GM19452 (cell line): ENCODE data around the gene COL3A1.

ENCODE experiments used
- ATAC-seq: cut with Tn5 transposase; IDR thresholded peaks from one replicate; pipeline ENCODE4 v1.9.1; 2021; ENCODE audit not compliant: unreplicated experiment

COL3A1 gene

DNA sequence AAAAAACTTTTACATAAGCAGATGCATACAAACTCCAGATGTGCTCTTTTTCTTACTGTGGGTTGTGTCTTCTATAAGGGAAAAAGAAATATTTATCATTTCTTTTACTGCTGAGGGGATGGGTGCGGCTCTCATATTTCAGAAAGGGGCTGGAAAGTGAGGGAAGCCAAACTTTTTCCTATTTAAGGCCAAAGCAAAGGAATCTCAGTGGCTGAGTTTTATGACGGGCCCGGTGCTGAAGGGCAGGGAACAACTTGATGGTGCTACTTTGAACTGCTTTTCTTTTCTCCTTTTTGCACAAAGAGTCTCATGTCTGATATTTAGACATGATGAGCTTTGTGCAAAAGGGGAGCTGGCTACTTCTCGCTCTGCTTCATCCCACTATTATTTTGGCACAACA lies at the start of gene COL3A1:
Gene COL3A1 (plus strand): TSS at position 210 of the 400 bp plus-strand sequence. CDS start 117 bp downstream, at position 327.
- no peak for ATAC-seq

DNA sequence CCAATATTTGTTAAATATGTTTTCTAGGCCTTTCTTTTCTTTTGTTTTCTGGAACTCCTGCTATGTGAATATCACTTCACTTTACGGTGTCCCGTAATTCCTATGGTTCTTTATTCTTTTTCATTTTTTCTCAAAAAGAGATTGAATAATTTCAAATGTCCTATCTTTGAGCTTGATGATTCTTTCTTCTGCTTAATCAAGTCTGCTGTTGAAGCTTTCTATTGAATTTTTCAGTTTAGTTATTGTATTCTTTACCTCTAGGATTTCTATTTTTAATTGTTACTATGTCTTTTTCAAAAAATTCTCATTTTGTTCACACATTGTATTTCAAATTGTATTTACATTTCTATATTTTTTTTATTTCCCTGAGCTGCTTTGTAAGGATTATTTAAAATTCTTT lies 45.5 kb upstream of the COL3A1 start:
- no peak for ATAC-seq

DNA sequence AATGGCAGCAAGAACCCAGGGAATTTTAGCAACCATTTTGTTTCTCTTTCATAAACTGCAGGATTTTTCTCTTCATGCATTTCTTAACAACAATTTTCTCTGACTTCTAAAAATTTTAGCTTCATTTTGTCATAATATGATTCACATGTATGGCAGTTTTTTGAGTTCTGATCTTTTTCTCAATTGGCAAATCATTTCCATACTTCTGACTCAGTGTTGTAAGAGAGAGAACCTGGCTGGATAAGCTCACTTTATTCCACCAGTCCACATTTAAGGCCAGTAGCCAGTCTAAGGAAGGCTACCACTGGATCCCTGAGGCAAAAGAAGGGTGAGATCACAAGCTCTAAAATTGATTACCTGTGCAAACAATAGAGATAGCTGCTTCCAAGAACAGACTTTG lies 42.8 kb upstream of the COL3A1 start:
- ATAC-seq, result no peak

DNA sequence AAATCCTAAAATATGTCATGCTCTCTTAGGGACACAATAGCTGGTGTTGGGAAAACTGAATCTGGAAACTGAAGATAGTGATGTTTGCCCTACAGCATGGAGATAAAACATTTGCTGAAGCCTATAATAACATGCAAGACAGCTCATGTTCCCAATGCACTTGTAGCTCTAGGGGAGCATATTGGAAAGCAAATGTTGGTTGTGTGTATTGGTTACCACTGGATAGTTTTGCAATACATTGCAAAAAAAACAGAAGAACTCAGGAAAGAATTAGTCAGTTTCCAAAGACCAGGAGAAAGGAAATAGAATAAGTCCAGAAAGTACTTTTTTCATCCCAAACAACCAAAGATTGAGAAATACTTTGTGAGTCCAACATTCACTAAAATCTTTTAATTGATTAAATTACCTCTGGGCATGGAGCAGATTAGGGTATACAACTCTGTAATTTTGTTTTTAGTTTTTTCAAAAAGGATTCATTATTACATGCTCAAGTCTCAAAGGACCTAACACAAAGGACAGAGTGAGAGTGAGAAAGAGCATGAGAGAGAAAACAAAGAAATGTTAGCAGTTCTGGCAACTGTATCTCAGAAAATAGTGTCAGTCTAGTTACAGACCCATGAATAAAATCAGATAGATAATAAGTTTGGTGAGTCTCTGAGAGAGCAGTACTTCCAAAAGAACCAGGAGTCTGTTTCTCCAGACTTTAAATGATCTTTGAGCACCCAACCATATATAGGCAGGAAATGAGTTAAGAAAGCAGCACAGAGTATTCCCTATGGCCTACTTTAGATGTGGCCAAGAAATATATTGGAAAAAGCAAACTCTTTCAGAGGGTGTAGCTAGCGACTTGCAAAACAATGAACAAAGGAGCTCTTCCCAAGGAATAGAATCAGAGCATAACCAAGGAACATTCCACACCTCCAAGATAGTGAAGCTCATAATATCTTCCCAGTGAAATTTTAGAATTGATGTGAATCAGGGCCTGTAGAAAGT lies 36.6 kb upstream of the COL3A1 start:
- ATAC-seq, result no peak

DNA sequence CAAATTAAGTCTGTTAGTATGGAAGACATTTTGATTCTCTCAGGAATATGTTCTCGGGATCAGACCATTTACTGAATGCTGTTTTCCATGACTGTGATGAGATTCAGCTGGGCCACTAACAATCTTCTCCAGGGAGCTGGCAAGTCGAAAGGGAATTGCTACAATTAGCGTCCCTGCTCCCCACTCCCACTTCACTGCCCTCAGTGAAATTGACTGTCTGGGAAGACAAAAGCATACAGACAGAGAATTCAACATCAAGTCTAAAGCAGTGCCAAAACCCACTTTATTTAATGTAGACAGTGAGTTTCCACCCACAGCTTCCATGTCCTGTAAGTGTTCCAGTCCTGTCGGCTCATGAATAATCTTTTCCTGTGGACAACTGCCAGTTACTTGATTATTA lies 34.0 kb upstream of the COL3A1 start:
- ATAC-seq, result no peak

DNA sequence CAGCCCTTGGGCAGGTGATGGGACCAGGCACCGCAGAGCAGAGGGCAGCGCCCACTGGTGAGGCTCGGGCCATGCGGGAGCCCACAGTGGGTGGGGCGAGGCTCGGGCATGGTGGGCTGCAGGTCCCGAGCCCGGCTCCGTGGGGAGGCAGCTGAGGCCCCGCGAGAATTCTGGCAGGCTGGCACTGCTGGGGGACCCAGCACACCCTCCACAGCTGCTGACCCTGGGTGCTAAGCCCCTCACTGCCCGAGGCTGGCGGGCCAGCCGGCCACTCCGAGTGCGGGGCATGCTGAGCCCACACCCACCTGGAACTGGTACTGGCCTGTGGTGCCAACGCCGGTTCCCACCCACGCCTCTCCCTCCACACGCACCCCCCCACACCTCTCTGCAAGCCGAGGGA lies 29.7 kb upstream of the COL3A1 start:
- ATAC-seq, result no peak

DNA sequence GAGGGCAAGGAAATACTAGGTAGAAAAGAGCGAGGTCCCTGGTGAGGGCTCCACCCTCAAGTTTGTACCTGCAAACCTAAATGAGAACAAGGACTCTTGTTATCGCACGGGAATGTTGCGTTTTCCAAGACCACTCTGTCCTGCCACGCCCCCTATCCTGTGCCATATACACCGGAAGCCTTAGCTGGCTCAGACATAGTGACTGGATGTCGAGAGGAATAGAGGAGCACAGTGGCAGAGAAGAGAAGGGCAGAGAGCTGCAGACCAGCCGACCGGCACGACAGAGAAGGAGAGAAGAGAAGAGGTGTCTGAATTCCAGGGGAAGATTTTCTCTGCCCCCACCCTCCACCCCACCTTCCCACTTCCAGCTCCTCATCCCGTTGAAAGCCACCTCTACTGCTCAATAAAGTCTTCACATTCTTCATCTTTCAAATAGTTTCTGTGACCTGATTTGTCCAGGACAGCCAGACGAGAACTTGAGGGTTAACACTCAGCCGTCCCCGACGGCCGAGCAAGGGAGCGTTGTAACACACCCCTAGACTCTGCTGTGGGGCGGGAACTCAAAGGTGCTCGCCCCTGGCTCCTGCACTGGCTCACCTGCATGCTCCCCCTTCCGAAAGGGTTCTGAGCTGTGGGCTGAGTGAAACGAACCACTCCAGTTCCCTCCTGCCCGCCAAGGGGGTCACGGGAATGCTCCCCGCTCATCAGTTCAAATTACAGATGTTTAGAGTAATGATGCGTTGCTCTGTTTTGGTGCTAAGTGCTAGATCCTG lies 24.9 kb upstream of the COL3A1 start:
- ATAC-seq, result no peak

DNA sequence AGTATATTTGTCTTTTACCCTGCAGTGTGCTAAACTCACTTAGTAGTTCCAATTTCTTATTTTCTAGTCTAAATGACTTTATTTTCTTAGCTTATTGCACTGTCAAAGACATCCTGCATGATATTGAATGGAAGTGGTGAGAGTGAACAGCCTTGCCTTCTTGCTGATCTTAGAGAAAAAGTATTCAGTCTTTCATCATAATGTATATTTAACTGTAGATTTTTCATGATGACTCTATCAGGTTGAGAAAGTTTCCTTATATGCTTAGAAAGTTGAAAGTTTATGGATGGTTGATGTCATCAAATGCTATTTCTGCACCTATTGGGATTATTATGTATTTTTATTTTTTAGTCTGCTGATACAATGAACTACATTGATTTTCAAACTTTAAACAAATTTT lies 21.3 kb upstream of the COL3A1 start:
- ATAC-seq, result no peak

DNA sequence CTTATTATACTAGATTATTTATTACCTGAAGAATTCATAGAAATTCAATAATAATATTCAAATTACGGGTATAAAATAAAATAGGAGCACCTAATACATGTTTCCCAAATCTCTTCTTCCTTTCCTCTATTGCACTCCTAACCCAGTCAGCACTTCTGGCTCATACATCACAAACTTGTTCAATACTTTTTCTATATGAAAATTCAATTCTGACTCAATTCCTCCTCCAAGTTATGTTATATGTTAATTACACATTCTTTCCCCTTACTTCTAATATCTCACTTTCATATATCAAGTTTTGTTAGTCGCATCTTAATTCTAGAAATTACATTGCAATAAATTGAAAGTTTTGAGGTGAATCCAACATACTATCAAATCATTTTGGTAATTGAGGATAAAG lies 17.9 kb upstream of the COL3A1 start:
- ATAC-seq, result no peak

DNA sequence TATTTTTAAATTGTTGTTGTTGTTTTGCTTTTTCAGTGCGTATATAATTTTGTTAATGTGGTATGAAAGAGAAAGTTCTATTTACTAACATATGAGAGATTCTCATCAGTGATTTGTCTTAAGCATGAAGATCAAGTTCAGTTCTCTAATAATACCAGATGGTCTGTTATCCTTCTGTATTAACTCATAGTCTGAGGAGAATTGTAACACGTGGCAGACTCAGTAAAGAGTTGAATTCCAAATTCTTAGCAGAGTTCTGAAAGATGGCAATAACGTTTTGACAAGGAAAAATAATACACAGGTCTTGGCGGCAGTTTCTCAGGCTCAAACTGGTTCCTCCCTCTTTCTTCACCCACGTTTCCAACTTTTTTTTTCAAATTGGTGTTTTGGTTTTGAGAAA lies 17.2 kb upstream of the COL3A1 start:
- ATAC-seq, result no peak

DNA sequence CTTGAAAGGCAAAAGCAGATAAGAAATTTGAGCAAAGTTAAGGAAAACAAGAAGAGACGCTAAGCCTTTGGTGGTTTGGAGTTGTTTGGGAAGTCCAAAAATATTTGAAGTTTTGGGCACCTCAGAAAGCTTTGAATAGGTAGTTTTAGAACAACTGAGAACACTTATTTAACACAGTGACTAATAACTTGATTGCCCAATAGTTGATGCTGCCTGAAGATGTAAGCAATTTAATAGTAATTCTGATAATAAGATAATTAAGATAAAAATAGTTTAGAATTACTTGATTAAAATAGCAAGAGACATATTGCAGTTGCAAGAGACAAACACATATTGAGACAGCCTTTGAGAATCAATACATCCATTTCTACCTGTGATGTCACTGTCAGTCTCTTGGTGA lies 16.5 kb upstream of the COL3A1 start:
- ATAC-seq, result no peak

DNA sequence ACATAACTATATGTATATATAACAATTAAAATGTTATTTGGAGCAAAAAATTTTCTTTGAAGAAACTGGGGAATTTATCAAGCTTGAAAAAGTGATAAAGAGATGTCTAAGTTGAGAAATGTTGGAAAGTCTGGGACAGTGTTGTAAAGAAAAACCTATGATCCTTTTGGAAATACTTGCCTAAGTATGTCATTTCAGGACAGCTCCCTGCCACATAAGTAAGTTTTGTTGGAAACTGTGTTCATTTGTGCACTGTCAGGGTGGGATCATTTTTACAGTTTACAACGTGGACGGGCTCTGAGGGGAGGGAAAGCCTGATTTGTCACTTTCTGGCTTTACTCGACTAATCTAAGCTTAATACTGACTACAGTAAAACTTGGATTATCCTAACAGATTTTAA lies 10.4 kb upstream of the COL3A1 start:
- ATAC-seq, result no peak

DNA sequence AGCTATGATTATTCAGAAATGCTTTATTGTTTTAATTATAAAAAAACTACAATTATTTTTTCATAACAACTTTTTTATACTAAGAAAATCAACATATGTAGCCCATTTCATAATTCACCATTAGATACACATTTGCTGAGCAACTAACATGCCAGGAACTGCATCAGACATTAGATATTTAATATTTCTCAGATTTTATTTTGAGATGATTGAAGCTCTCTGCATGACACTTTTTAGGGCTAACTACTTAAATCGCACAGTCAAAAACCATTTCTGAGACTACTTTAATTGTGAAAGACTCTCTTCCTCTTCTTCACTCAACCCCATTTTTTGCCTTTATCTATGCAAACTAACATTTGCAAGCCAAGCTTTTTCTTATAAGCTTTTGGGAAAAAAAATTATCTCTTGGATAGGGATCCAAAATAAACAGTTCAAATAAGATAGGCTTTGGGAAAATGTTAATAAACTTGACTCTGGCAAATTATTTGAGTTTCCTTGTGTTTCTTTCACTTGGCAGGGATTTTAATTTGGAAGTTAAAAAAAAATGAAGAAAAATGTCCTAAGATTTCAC lies 9.1 kb upstream of the COL3A1 start:
- ATAC-seq, result no peak

DNA sequence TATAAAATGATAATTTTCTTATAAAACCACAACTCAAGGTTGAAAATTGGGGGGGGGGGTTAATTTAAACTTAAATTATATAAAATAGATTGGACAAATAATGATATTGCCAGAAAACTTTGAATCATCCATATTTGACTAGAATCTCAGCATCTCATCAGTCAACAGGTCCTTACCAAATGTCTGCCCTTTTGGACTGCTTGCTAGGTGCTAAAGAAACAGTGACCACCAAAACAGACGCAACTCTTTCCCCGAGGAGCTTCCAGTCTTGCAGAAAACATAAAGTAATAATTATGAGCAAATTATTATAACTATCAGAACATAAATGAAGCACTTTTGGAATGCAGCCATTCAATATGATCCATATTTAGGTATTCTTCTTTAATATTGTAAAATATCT lies 8.6 kb upstream of the COL3A1 start:
- ATAC-seq, result no peak

DNA sequence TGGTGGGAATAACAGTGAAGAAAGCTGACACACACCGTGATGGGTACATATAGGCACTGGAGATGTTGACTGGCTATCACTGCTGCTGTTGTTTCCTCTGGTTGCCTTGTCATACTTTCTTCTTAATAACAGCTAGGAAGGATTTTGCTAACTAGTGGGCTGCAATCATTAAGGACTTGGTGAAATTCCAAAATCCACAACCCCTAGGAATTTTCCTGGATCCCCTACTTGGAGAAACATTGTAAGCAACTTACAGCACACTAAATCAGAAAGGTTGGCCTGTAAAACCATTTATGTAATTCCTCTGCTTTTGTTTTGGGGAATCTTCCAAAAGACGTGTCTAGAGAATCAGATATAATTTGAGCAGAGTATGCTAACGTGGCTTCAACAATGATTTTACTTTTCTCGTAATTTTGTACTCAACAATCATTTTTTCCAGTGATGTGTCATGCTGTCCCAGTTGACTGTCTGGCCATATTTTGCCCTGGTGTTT lies 8.0 kb upstream of the COL3A1 start:
- ATAC-seq, result no peak

DNA sequence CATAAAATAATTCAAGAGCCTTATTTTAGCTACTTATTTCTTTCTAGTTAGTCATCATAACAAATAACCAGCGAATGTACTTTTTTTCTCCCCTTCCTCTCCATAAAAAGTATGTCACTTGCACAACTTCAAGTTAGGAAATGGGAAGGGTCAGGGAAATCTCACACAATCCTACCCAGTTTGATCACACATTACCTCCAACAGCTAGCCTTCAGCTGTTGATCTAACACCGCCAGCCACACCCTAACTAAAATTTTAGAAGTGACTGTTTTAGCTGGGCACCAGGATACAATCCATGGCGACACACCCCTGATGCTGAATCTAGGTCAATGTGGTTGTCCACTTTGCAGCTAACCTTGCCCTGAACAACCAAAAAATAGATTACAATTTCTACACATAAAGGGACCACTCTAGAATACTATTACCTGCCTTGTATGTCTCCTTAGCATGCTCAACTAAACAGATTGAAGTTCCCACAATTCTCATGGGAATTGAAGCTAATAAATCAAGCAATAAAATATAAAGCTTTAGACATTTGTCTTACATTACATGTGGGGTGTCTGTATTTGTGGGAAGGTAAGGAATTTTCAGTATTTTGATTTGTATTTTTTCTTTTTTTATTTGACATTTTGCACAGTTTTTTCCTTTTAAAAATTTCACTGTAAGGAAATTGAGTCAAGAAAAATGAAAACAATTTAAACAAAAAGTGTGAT lies 7.3 kb upstream of the COL3A1 start:
- ATAC-seq, result no peak

DNA sequence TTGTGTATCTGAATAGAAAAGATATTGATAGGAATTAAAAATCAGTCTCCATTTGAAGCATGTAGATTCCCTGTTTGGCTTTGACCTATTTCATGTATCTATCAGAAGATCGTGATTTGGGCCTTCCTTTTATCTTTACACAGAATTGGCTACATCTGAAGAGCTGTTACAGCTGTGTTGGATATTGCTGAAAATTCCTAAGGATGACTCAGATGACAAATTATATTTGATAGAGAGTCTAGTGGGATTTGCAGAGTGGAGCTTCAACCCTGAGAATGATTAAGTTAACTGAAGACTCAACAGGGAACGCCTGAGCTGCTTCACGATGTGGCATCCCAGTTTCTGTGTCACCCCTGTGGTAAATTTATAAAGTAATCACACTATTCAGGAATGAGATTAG lies 4.9 kb upstream of the COL3A1 start:
- ATAC-seq, result no peak

DNA sequence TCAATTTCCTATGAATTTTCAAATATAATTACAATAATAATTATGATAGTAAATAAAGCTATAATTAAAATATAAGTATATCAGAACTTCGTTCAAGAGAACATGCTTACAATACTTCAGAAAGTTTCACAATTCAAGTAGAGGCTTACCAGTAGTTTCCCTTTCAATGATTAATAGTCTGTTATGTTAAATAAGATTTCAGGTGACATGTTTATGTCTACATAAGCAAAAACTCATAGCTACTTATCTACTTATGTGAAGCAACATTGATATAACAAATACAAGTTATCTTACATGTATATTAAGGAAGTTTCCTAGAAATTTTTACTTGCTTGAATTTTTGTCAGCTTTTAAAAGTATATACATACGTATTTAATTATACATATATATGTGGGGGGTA lies 4.5 kb upstream of the COL3A1 start:
- ATAC-seq, result no peak

DNA sequence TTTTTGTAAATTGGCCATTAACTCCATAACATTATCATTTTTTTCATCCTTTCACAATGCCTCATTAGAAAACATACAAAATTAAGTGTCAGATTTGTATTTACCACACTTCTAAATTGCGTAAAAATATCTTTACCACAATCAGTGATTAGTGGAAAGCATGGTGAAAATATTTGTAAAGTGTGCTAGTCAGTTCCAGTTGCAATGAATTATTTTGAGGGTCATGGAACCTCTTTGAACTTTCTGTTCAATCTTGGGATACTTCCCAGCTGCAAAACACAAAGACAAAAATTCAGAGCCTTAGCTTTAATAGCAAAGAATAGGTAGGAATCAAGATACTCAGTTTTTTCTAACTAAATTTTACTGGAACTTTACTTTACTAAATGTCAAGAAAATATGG lies 4.0 kb upstream of the COL3A1 start:
- no peak for ATAC-seq

DNA sequence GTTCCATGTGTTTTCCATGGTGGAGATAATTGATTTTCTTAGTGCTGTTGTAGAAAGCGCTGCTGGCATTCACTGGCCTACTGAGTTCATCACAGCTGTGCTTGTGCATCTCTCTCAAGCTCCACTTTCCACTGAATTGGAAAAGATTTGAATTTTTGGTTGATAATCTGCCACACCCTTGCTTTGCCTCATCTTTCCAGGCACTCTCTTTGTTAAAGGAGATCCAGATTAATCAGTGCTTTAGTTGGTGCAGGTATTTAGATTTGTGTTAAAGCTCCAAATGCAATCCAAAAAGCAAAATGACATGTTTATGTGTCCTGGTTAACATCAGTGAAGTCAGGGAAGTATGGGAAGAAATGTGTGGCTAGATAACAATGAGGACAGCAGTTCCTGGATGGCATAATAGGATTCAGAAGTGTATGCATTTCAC lies 2.7 kb upstream of the COL3A1 start:
- ATAC-seq, result no peak

DNA sequence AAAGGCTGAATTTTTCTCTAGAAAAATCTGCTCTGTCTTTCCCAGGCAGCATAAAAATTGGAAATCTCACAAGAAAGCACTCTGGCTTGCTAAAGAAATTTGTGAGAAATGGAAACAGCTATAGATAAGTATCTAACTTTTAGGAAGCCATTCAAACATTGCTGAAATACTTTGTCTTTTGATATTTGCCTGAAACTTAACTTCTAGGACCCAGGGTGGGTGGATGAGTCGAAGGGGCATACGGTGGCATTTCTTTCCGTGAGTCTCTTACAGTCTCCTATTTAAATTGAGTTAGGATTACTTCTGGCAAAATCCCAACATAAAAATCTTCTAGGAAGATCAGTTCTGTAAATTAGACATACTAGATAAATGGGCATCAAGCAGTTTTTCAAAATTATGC lies 532 bp upstream of the COL3A1 start:
- no peak for ATAC-seq
